NCI-H460 (cell line): ENCODE results near the gene ASTN1. TPM values are rescaled to one million over a fixed set of nuclear protein-coding genes. Genes with fewer than 3 reads are reported as not detected.

Experiments used
- DNase-seq: peaks from one replicate; pipeline ENCODE4 v3.0.0-alpha.2; 2016; ENCODE audit warnings: low read depth; ENCODE audit errors: extremely low read depth
- total RNA-seq: library from RNA; depleted of rRNA; stranded (reverse); fragments of >200 nt; shearing (Covaris generic); gene quantifications from 2 replicates; pipeline ENCODE4 v1.2.3, GENCODE V29; 2014

The ASTN1 gene
- total RNA-seq, 1 experiment from 2014 or later: 0.47 TPM

GRCh38 chr1:176938375-176938774 is 226.1 kb downstream of the ASTN1 start:
- DNase-seq: no peak

GRCh38 chr1:176934370-176934769 is 230.1 kb downstream of the ASTN1 start:
- DNase-seq: no peak

GRCh38 chr1:176932114-176933104 is 232.1 kb downstream of the ASTN1 start:
- no peak for DNase-seq

GRCh38 chr1:176931526-176931925 is 233.0 kb downstream of the ASTN1 start:
- DNase-seq: no peak

GRCh38 chr1:176926330-176927086 is 238.0 kb downstream of the ASTN1 start:
- DNase-seq: no peak

- no peak for DNase-seq
These were observed 239.3 kb downstream of the ASTN1 start for GRCh38 chr1:176925223-176925622.

- DNase-seq: no peak
These were observed 241.2 kb downstream of the ASTN1 start for GRCh38 chr1:176923283-176923682.

GRCh38 chr1:176919386-176920378 is 244.8 kb downstream of the ASTN1 start:
- no peak for DNase-seq

GRCh38 chr1:176905648-176906047 is 258.9 kb downstream of the ASTN1 start:
- DNase-seq: no peak

GRCh38 chr1:176904057-176904751 is 260.3 kb downstream of the ASTN1 start:
- no peak for DNase-seq

- no peak for DNase-seq
These were observed 261.0 kb downstream of the ASTN1 start for GRCh38 chr1:176903474-176903873.

GRCh38 chr1:176899321-176899720 is 265.2 kb downstream of the ASTN1 start:
- DNase-seq: no peak

- peak; percentile 67 for DNase-seq
These were observed 266.9 kb downstream of the ASTN1 start for GRCh38 chr1:176897350-176898236.

GRCh38 chr1:176896216-176896615 is 268.3 kb downstream of the ASTN1 start:
- DNase-seq: no peak

GRCh38 chr1:176894450-176894849 is 270.1 kb downstream of the ASTN1 start:
- DNase-seq: no peak

- no peak for DNase-seq
These were observed 270.7 kb downstream of the ASTN1 start for GRCh38 chr1:176893625-176894352.

- DNase-seq: no peak
These were observed 276.0 kb downstream of the ASTN1 start for GRCh38 chr1:176888471-176889032.

- no peak for DNase-seq
These were observed 278.8 kb downstream of the ASTN1 start for GRCh38 chr1:176885751-176886150.
